Liver (tissue), 3 donors: ENCODE data around the gene NLRP11.

ENCODE experiments used
- EGR1 ChIP-seq, 2 donors: IDR thresholded peaks; 2 replicates each; pipeline ENCODE4 v1.6.1; 2016 to 2018; ENCODE audit warnings: antibody characterized with exemption in 2 of 2, low read depth in 2 of 2
- HNF4A ChIP-seq, 2 donors: conservative IDR thresholded peaks; 2 replicates each; pipeline ENCODE4 v1.6.1; 2016; ENCODE audit warnings: antibody characterized with exemption in 2 of 2, mild to moderate bottlenecking in 2 of 2
- SP1 ChIP-seq: IDR thresholded peaks from 2 replicates; pipeline ENCODE4 v1.6.1; 2018; ENCODE audit warnings: antibody characterized with exemption, mild to moderate bottlenecking
- TAF1 ChIP-seq: conservative IDR thresholded peaks from 2 replicates; pipeline ENCODE4 v1.6.1; 2016; ENCODE audit warnings: antibody characterized with exemption, mild to moderate bottlenecking
- TF ChIP-seq, protein P1 (sequence below): fragments of 150-350 bp; IDR thresholded peaks from 2 replicates; pipeline ENCODE4 v1.5.1; 2017; ENCODE audit warnings: improper control_type of control experiment, low read depth, low read length; ENCODE audit not compliant: missing input control
- TF ChIP-seq, protein P2 (sequence below): IDR thresholded peaks from 2 replicates; pipeline ENCODE4 v1.6.1; 2016; ENCODE audit warnings: antibody characterized with exemption
- donor health status: healthy.
- donor health status: healthy.

GRCh38 chr19:55866521-55866920 lies 34.7 kb upstream of the NLRP11 start:
- TF ChIP-seq, protein P1, sequence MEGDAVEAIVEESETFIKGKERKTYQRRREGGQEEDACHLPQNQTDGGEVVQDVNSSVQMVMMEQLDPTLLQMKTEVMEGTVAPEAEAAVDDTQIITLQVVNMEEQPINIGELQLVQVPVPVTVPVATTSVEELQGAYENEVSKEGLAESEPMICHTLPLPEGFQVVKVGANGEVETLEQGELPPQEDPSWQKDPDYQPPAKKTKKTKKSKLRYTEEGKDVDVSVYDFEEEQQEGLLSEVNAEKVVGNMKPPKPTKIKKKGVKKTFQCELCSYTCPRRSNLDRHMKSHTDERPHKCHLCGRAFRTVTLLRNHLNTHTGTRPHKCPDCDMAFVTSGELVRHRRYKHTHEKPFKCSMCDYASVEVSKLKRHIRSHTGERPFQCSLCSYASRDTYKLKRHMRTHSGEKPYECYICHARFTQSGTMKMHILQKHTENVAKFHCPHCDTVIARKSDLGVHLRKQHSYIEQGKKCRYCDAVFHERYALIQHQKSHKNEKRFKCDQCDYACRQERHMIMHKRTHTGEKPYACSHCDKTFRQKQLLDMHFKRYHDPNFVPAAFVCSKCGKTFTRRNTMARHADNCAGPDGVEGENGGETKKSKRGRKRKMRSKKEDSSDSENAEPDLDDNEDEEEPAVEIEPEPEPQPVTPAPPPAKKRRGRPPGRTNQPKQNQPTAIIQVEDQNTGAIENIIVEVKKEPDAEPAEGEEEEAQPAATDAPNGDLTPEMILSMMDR, result no peak
- TF ChIP-seq TAF1 (no peak), SP1 (no peak), HNF4A (conservative IDR thresholded peaks at IDR 0.05) (no peak), EGR1 (IDR thresholded peaks at IDR 0.05; ENCODE audit: low read depth in 2 of 2) (no peak)
- TF ChIP-seq, protein P2, sequence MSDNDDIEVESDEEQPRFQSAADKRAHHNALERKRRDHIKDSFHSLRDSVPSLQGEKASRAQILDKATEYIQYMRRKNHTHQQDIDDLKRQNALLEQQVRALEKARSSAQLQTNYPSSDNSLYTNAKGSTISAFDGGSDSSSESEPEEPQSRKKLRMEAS, result no peak
